Prostate gland (tissue), 2 donors: ENCODE measurements around the gene PAPOLB. TPM values are rescaled to one million over a fixed set of nuclear protein-coding genes. Genes with fewer than 3 reads are reported as not detected.

ENCODE experiments used
- DNase-seq: peaks from one replicate; pipeline ENCODE4 v3.0.0-alpha.2; 2019; ENCODE audit warnings: low spot score
- H3K27ac ChIP-seq, 2 donors: fragments of 200-600 bp; sonication (generic); 2 replicates each; pipeline ENCODE4 v1.5.1; 2017 to 2019
- H3K27me3 ChIP-seq: fragments of 200-600 bp; sonication (generic); replicated peaks from 2 replicates; pipeline ENCODE4 v1.5.1; 2019; ENCODE audit not compliant: insufficient read depth
- H3K36me3 ChIP-seq, 2 donors: fragments of 200-600 bp; sonication (generic); 1 replicate in 1 of 2; 2 replicates in 1 of 2; pipeline versions ENCODE4 v1.5.1 to v1.8.1; 2017 to 2019
- H3K4me1 ChIP-seq: fragments of 200-600 bp; sonication (generic); replicated peaks from 2 replicates; pipeline ENCODE4 v1.5.1; 2019
- H3K4me3 ChIP-seq, 2 donors: fragments of 200-600 bp; sonication (generic); 2 replicates each; pipeline ENCODE4 v1.5.1; 2017 to 2019
- H3K9me3 ChIP-seq: fragments of 200-600 bp; sonication (generic); 2 replicates; pipeline ENCODE4 v1.5.1; 2017
- POLR2A ChIP-seq: fragments of 450-650 bp; IDR thresholded peaks from one replicate; pipeline ENCODE4 v1.6.1; 2016; ENCODE audit warnings: antibody characterized with exemption, mild to moderate bottlenecking
- POLR2AphosphoS5 ChIP-seq: sonication (generic); formaldehyde crosslinking; IDR thresholded peaks from one replicate; pipeline ENCODE4 v1.6.1; 2017; ENCODE audit warnings: antibody characterized with exemption
- WGBS: methylation state at CpG from one replicate; pipeline ENCODE4 v1.1.5; 2018; 5-methylcytosine and 5-hydroxymethylcytosine counted together
- intact Hi-C: fragments of 100-400 bp; cut with DNase I; formaldehyde crosslinking; loops from one replicate; pipeline ENCODE4 v1.14.2; 2022
- total RNA-seq, 2 donors: library from RNA; depleted of rRNA; stranded (reverse); fragments of >200 nt; gene quantifications; one replicate each; pipeline ENCODE4 v1.1.0, GENCODE V29; 2016
- TF ChIP-seq, protein P1 (sequence below), 4 experiments: fragments of 200-600 bp in 2 of 4; fragments of 450-650 bp in 2 of 4; sonication (generic) in 2 of 4; IDR thresholded peaks; 1 replicate in 3 of 4; 2 replicates in 1 of 4; pipeline ENCODE4 v1.5.1; 2016 to 2019; ENCODE audit warnings: antibody characterized with exemption in 4 of 4, mild to moderate bottlenecking in 2 of 4, moderate library complexity in 2 of 4

Gene PAPOLB
- total RNA-seq, 2 donors from 2014 or later: 4.7 TPM; not detected in 1

DNA sequence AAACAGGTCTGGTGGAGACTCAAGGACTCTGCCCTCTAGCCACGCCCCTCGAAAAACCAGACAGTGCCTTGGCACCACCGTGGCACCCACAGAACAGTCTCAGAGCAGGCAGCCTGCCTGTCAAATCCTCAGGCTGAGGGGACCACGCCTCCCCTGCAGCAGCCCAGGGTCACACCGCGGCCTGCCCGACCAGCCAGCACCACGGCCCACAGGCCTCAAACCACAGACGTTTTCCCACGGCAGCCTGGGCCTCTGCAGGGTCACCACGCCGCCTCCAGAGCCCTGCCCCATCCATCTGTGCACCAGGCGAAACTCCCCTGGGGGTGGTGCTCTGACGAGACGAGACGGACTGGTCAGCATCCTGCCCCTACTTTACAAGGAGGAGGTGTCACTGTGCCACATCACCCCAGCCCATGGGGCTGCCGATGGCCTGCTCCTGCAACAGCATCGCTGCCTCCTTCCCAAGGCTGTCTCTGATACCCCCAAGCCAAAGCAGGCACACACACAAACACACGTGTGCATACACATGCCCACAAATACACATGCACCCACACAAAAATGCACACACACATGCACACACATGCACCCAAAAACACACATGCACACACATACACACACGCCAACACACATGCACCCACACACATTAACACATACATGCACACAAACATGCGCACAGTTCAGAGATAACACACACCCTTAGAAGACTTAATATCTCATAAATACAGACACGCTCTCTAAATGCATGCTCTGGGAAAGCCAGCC is 24.6 kb downstream of the PAPOLB start:
- no peak overlapping the region for H3K27ac ChIP-seq
- no peaks in the 10 kb centered on the region for H3K27me3 ChIP-seq
- H3K36me3 ChIP-seq: no peaks in the 10 kb centered on the region
- intact Hi-C loops: loop anchor here (10.0 kb wide), 1 partner anchor 48 kb away; the partner anchor contains the start of gene RADIL
- TF ChIP-seq POLR2AphosphoS5 (no peak), POLR2A (no peak)
- TF ChIP-seq, protein P1, sequence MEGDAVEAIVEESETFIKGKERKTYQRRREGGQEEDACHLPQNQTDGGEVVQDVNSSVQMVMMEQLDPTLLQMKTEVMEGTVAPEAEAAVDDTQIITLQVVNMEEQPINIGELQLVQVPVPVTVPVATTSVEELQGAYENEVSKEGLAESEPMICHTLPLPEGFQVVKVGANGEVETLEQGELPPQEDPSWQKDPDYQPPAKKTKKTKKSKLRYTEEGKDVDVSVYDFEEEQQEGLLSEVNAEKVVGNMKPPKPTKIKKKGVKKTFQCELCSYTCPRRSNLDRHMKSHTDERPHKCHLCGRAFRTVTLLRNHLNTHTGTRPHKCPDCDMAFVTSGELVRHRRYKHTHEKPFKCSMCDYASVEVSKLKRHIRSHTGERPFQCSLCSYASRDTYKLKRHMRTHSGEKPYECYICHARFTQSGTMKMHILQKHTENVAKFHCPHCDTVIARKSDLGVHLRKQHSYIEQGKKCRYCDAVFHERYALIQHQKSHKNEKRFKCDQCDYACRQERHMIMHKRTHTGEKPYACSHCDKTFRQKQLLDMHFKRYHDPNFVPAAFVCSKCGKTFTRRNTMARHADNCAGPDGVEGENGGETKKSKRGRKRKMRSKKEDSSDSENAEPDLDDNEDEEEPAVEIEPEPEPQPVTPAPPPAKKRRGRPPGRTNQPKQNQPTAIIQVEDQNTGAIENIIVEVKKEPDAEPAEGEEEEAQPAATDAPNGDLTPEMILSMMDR (IDR thresholded peaks at IDR 0.05): no peak
- H3K4me3 ChIP-seq: no peak overlapping the region
- no peak for DNase-seq
- no peaks in the 10 kb centered on the region for H3K9me3 ChIP-seq
- no peaks in the 10 kb centered on the region for H3K4me1 ChIP-seq
- 83% methylated on average over 19 of the region's 22 CpGs for WGBS

DNA sequence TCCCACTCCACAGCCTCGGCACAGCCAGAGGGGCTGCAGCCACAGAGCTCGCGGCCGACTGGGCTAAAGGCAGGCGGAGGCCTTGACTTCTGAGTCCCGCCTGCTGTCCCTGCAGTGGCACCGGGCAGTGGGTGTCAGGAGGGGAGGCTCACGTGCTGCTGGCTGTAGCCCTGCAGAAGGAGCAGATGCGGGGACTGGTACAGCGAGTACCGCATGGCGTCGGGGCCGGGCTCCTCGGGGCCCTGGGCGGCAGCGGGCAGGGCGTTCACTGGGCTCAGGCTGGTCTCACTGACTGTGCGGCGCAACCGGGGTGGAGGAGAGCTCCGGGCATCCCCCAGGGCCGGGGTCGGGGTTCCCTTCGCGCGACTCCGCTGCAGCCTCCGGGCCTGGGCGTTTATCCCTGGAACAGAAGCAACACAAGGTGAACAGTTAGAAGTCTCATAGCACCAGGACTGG is 25.6 kb downstream of the PAPOLB start:
- Histone ChIP-seq H3K4me3 (no peak overlapping the region), H3K36me3 (no peaks in the 10 kb centered on the region), H3K4me1 (no peaks in the 10 kb centered on the region), H3K9me3 (no peaks in the 10 kb centered on the region), H3K27me3 (no peaks in the 10 kb centered on the region), H3K27ac (no peak overlapping the region)
- no peak for DNase-seq
- WGBS: 98% methylated on average over 30 of the region's 30 CpGs
- intact Hi-C loops: loop anchor here (10.0 kb wide), 1 partner anchor 49 kb away; the partner anchor contains the start of gene RADIL
- TF ChIP-seq POLR2AphosphoS5: no peak
- TF ChIP-seq, protein P1 (IDR thresholded peaks at IDR 0.05): no peak
- TF ChIP-seq POLR2A: no peak

DNA sequence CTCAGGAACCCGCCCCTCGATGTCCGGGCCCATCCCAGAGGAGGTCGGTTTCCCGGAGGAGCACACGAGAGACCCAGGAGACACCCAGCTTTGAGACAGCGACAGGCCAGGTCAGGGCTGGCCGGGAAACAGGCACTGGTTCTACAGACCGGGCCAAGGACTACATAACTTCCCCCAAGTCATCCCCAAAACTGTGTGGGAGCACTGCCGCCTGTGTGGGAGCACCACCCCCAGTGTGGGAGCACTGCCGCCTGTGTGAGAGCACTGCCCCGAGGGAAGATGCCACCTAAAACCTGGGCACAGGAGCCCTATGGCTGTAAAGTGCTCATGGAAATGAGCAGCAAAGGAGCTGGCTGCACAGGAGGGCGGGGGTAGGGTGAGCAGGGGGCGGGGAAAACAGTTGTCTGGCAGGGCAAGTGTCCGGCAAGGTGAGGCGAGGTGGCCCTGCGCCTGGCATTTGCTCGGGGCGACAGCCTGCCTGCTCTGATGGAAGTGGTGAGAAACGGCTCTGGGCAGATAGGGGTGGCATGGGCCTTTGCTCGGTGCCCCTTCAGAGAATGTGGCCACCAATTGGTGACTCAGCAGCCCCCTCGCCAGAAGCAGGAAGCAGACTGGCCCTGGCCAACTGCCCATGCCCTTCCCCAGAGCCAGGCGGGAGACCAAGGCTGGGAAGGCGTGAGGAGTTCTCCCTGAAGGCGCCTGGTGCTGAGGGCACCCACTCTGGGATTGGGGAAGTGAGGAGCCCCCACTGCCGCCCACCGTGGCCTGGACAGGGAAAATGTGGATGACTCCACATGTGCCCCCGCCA is 26.2 kb downstream of the PAPOLB start:
- intact Hi-C loops: loop anchor here (10.0 kb wide), 1 partner anchor 49 kb away; the partner anchor contains the start of gene RADIL
- H3K9me3 ChIP-seq: no peaks in the 10 kb centered on the region

DNA sequence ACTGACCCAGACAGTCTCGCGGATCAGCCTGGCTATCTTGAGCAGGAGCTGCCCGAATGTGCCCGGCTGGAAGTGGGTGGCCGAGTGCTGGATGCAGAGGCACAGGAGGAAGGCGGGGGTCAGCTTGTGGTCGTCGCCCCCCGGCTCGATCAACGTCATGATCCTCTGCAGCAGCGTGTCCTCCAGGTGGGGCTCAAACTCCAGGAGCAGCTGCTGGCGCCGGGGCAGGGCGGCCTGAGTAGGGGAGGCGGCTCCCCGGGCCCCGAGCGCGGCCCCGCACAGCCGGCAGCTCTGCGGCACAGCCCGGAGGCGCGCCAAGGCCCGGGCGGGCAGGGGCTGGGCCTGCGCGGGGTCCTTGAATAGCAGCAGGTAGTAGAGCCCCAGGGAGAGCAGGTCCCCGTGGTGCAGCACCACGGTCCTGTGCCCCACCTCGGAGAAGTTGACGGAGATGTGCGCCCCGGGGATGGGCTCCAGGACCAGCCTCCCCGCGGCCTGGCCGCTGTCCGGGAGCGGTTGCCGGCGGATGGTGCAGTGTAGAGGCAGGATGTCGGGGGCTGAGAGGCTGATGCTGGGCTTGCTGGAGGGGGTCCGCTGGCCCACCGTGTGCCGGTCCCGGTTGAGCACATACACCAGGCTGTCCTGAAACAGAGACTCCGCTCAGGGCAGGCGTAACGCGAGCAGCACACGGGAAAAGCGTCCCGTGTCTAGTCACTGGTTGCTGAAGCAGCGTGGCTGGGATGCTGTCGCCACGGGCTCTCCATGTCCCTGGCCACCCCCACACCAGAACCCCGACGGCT is 27.0 kb downstream of the PAPOLB start:
- DNase-seq: no peak
- Histone ChIP-seq H3K27ac (no peak overlapping the region), H3K27me3 (no peaks in the 10 kb centered on the region), H3K4me1 (no peaks in the 10 kb centered on the region), H3K36me3 (no peaks in the 10 kb centered on the region), H3K4me3 (no peak overlapping the region), H3K9me3 (no peaks in the 10 kb centered on the region)
- 94% methylated on average over 51 of the region's 60 CpGs for WGBS
- TF ChIP-seq POLR2A: no peak
- no peak for TF ChIP-seq POLR2AphosphoS5
- TF ChIP-seq, protein P1 (IDR thresholded peaks at IDR 0.05): no peak
- intact Hi-C loops: loop anchor here (10.0 kb wide), 1 partner anchor 50 kb away; the partner anchor contains the start of gene RADIL

More for the DNA sequence above, 26.2 kb downstream of the PAPOLB start:
- Histone ChIP-seq H3K27me3 (no peaks in the 10 kb centered on the region), H3K4me1 (no peaks in the 10 kb centered on the region), H3K27ac (no peak overlapping the region), H3K4me3 (no peak overlapping the region), H3K36me3 (no peaks in the 10 kb centered on the region)
- WGBS: 91% methylated on average over 28 of the region's 28 CpGs
- TF ChIP-seq POLR2AphosphoS5: no peak
- no peak for TF ChIP-seq POLR2A
- TF ChIP-seq, protein P1 (IDR thresholded peaks at IDR 0.05): no peak
- no peak for DNase-seq
